Measurements from ENCODE around the gene DCTN3. TPM values are rescaled to one million over a fixed set of nuclear protein-coding genes. Genes with fewer than 3 reads are reported as not detected.

DCTN3 gene
- total and polyA plus RNA-seq, 9 of the 15 experiments (the other 6 are each of a cell fraction or from before 2014, with no cell fraction given) = 11.0 to 51.0 (median 41.9) TPM

- in situ Hi-C loops (cut with MboI) = no loop called here
- intact Hi-C loops (cut with micrococcal nuclease) = no loop called here
Measured at GRCh38 chr9:34658461-34658860, 38.2 kb upstream of the DCTN3 start.

More at GRCh38 chr9:34658461-34658860, 38.2 kb upstream of the DCTN3 start:
- peaks cover 9 to 20% of the 10 kb centered on the region in 2 experiments for H3K4me1 ChIP-seq (replicated peaks in 1 of 2; ENCODE audit: control insufficient read depth in 2 of 2, insufficient read depth in 2 of 2, low read length in 2 of 2)
- TF ChIP-seq SMARCA4 (IDR thresholded peaks at IDR 0.05) = no peak
- TF ChIP-seq ZNF318 (IDR thresholded peaks at IDR 0.05; ENCODE audit: borderline replicate concordance in 1 of 2, low read depth in 1 of 2) = no peak
- TF ChIP-seq FOXA1 (IDR thresholded peaks at IDR 0.05; ENCODE audit: borderline replicate concordance) = no peak
- TF ChIP-seq, protein P1, sequence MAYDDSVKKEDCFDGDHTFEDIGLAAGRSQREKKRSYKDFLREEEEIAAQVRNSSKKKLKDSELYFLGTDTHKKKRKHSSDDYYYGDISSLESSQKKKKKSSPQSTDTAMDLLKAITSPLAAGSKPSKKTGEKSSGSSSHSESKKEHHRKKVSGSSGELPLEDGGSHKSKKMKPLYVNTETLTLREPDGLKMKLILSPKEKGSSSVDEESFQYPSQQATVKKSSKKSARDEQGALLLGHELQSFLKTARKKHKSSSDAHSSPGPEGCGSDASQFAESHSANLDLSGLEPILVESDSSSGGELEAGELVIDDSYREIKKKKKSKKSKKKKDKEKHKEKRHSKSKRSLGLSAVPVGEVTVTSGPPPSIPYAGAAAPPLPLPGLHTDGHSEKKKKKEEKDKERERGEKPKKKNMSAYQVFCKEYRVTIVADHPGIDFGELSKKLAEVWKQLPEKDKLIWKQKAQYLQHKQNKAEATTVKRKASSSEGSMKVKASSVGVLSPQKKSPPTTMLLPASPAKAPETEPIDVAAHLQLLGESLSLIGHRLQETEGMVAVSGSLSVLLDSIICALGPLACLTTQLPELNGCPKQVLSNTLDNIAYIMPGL (CRISPR knock-in tag; IDR thresholded peaks at IDR 0.05) = no peak
- no peak for TF ChIP-seq SREBF2 (CRISPR knock-in tag; IDR thresholded peaks at IDR 0.05)
- TF ChIP-seq PATZ1 (CRISPR knock-in tag; IDR thresholded peaks at IDR 0.05; ENCODE audit: borderline replicate concordance) = no peak
- no peak for TF ChIP-seq PHF20 (IDR thresholded peaks at IDR 0.05; ENCODE audit: partially characterized antibody)
- TF ChIP-seq, protein P2, sequence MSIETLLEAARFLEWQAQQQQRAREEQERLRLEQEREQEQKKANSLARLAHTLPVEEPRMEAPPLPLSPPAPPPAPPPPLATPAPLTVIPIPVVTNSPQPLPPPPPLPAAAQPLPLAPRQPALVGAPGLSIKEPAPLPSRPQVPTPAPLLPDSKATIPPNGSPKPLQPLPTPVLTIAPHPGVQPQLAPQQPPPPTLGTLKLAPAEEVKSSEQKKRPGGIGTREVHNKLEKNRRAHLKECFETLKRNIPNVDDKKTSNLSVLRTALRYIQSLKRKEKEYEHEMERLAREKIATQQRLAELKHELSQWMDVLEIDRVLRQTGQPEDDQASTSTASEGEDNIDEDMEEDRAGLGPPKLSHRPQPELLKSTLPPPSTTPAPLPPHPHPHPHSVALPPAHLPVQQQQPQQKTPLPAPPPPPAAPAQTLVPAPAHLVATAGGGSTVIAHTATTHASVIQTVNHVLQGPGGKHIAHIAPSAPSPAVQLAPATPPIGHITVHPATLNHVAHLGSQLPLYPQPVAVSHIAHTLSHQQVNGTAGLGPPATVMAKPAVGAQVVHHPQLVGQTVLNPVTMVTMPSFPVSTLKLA (conservative IDR thresholded peaks at IDR 0.05) = no peak
- no peaks in the 10 kb centered on the region for H3K36me3 ChIP-seq (ENCODE audit: control insufficient read depth, insufficient read depth, low read length)
- H3K27me3 ChIP-seq (ENCODE audit: control insufficient read depth in 2 of 2, insufficient read depth in 2 of 2, low read length in 2 of 2) = no peaks in the 10 kb centered on the region
- BruUV-seq (replicated peaks) = no TSS peak
- no peaks in the 10 kb centered on the region for H3K79me2 ChIP-seq (ENCODE audit: control insufficient read depth, insufficient read depth, low read length)
- DNase-seq (ENCODE audit: extremely low read depth in 1 of 4, low spot score in 3 of 4) (no peak), ATAC-seq (no peak), FAIRE-seq (no peak)
- 79% methylated on average over 13 of the region's 14 CpGs for WGBS (ENCODE audit: insufficient coverage, low coverage, missing lambda C conversion rate)
- ChIA-PET POLR2A (no interaction called here), CTCF (ENCODE audit: low intra/inter-chr PET ratio) (no interaction called here)
- H4K20me1 ChIP-seq (replicated peaks; ENCODE audit: control insufficient read depth, insufficient read depth, low read length) = no peaks in the 10 kb centered on the region
- no peak overlapping the region for H2AFZ ChIP-seq (ENCODE audit: low read depth, low read length)
- no peak overlapping the region for H3K4me2 ChIP-seq (ENCODE audit: insufficient read depth, low read length)
- no peak overlapping the region for H3K4me3 ChIP-seq
- H3K9me3 ChIP-seq (replicated peaks; ENCODE audit: control insufficient read depth, insufficient read depth, low read depth, low read length) = no peaks in the 10 kb centered on the region
- H3K9ac ChIP-seq (ENCODE audit: insufficient read depth in 1 of 2, low read depth in 2 of 2, low read length in 2 of 2) = no peak overlapping the region
- H3K9me1 ChIP-seq (ENCODE audit: control insufficient read depth, insufficient read depth, low read length) = peaks cover 2% of the 10 kb centered on the region
- no peak overlapping the region for H3K27ac ChIP-seq (ENCODE audit: extremely low read depth, low read depth, low read length)

Data from K562 (cell line).